Pulmonary artery endothelial cell (primary cell): ENCODE data around the gene NAPB. TPM values are rescaled to one million over a fixed set of nuclear protein-coding genes. Genes with fewer than 3 reads are reported as not detected.
"Not testable (repeated sequence)": the region's sequence is repeated elsewhere in the genome, so short reads cannot be mapped to it uniquely, and the experiment has no call there.

Experiments
- DNase-seq: peaks from one replicate; pipeline ENCODE4 v3.0.0-alpha.2; 2011; ENCODE audit warnings: low read depth, low spot score
- total RNA-seq: library from RNA; depleted of rRNA; stranded (reverse); fragments of >200 nt; gene quantifications from 2 replicates; pipeline ENCODE4 v1.2.3, GENCODE V29; 2014

Gene NAPB
- total RNA-seq, 1 donor from 2014 or later = 4.5 TPM

GRCh38 chr20:23349338-23350195 lies 71.7 kb downstream of the NAPB start:
- no peak for DNase-seq

GRCh38 chr20:23348510-23348909 lies 72.8 kb downstream of the NAPB start:
- not testable (repeated sequence) for DNase-seq

- no peak for DNase-seq
Measured at GRCh38 chr20:23347791-23348190, 73.5 kb downstream of the NAPB start.

- no peak for DNase-seq
Measured at GRCh38 chr20:23346002-23346401, 75.3 kb downstream of the NAPB start.

GRCh38 chr20:23344336-23344735 lies 77.0 kb downstream of the NAPB start:
- DNase-seq = no peak

GRCh38 chr20:23343590-23343989 lies 77.7 kb downstream of the NAPB start:
- DNase-seq = no peak

- DNase-seq = no peak
Measured at GRCh38 chr20:23341073-23341472, 80.2 kb downstream of the NAPB start.

GRCh38 chr20:23340524-23340923 lies 80.8 kb downstream of the NAPB start:
- peak; percentile 41 for DNase-seq

- DNase-seq = no peak
Measured at GRCh38 chr20:23339986-23340385, 81.3 kb downstream of the NAPB start.

- no peak for DNase-seq
Measured at GRCh38 chr20:23337312-23337711, 84.0 kb downstream of the NAPB start.

- DNase-seq = no peak
Measured at GRCh38 chr20:23336476-23336875, 84.8 kb downstream of the NAPB start.

GRCh38 chr20:23335521-23335920 lies 85.8 kb downstream of the NAPB start:
- no peak for DNase-seq

- DNase-seq = no peak
Measured at GRCh38 chr20:23334111-23334510, 87.2 kb downstream of the NAPB start.

- DNase-seq = no peak
Measured at GRCh38 chr20:23332467-23332866, 88.8 kb downstream of the NAPB start.

GRCh38 chr20:23331450-23332350 lies 89.6 kb downstream of the NAPB start:
- peak; percentile 37 for DNase-seq

- no peak for DNase-seq
Measured at GRCh38 chr20:23327617-23328333, 93.5 kb downstream of the NAPB start.

- DNase-seq = no peak
Measured at GRCh38 chr20:23326774-23327173, 94.5 kb downstream of the NAPB start.

GRCh38 chr20:23325107-23325506 lies 96.2 kb downstream of the NAPB start:
- no peak for DNase-seq
